Suprapubic skin (tissue), 4 donors: ENCODE measurements around the gene PLXDC2. TPM values are rescaled to one million over a fixed set of nuclear protein-coding genes. Genes with fewer than 3 reads are reported as not detected.

ENCODE experiments used
- DNase-seq, 2 donors: peaks; one replicate each; pipeline ENCODE4 v3.0.0-alpha.2; 2019; ENCODE audit warnings: low spot score in 2 of 2
- H3K27ac ChIP-seq: fragments of 200-600 bp; sonication (generic); one replicate; pipeline ENCODE4 v1.5.1; 2019
- H3K27me3 ChIP-seq: fragments of 200-600 bp; sonication (generic); one replicate; pipeline ENCODE4 v1.5.1; 2019
- H3K36me3 ChIP-seq: fragments of 200-600 bp; sonication (generic); one replicate; pipeline ENCODE4 v1.5.1; 2019
- H3K4me1 ChIP-seq: fragments of 200-600 bp; sonication (generic); one replicate; pipeline ENCODE4 v1.5.1; 2019
- H3K4me3 ChIP-seq: fragments of 200-600 bp; sonication (generic); one replicate; pipeline ENCODE4 v1.5.1; 2019; ENCODE audit warnings: mild to moderate bottlenecking
- H3K9me3 ChIP-seq: fragments of 200-600 bp; sonication (generic); one replicate; pipeline ENCODE4 v1.5.1; 2019
- CTCF ChIP-seq, 2 donors: fragments of 200-600 bp in 1 of 2; fragments of 450-650 bp in 1 of 2; sonication (generic) in 1 of 2; IDR thresholded peaks; one replicate each; pipeline ENCODE4 v1.5.1; 2016 to 2019; ENCODE audit warnings: antibody characterized with exemption in 2 of 2, mild to moderate bottlenecking in 1 of 2, moderate library complexity in 1 of 2
- EP300 ChIP-seq: sonication (generic); formaldehyde crosslinking; IDR thresholded peaks from one replicate; pipeline ENCODE4 v1.6.1; 2017; ENCODE audit warnings: antibody characterized with exemption
- POLR2A ChIP-seq, 2 donors: fragments of 450-650 bp; IDR thresholded peaks; one replicate each; pipeline ENCODE4 v1.6.1; 2017; ENCODE audit warnings: antibody characterized with exemption in 2 of 2, mild to moderate bottlenecking in 2 of 2, moderate library complexity in 2 of 2
- POLR2AphosphoS5 ChIP-seq, 3 donors: sonication (generic); formaldehyde crosslinking; IDR thresholded peaks; one replicate each; pipeline ENCODE4 v1.6.1; 2017; ENCODE audit warnings: antibody characterized with exemption in 3 of 3
- WGBS: methylation state at CpG from one replicate; pipeline ENCODE4 v1.1.5; 2018; 5-methylcytosine and 5-hydroxymethylcytosine counted together
- total RNA-seq, 4 donors: library from RNA; depleted of rRNA; stranded (reverse); fragments of >200 nt; gene quantifications; one replicate each; pipeline ENCODE4 v1.1.0, GENCODE V29; 2016

The PLXDC2 gene
- total RNA-seq, 4 donors from 2014 or later = 93.0 to 97.0 (median 95.0) TPM

DNA sequence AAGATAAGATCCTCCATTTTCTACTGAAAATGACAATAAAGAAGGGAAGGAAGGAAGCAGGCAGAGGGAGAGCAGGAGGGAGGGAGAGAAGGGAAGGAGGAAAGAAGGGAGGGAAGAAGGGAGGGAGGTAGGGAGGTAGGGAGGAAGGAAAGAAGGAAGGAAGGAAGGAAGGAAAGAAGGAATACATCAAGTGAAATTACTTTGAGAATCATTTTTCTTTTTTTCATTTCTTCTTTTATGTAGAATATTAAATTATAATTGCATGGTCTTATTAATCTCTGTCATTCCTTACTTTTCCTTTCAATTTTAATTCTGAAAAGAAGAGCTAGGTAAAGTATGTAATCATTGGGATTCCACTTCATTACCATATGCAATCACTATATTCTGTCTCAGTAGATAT is 97.8 kb downstream of the PLXDC2 start:
- peaks cover 9% of the 10 kb centered on the region for H3K4me1 ChIP-seq
- H3K36me3 ChIP-seq = no peaks in the 10 kb centered on the region
- no peaks in the 10 kb centered on the region for H3K9me3 ChIP-seq
- H3K27ac ChIP-seq = no peak overlapping the region
- no peak overlapping the region for H3K4me3 ChIP-seq
- no peak for DNase-seq
- TF ChIP-seq POLR2A (IDR thresholded peaks at IDR 0.05) (no peak), POLR2AphosphoS5 (IDR thresholded peaks at IDR 0.05) (no peak), EP300 (no peak), CTCF (IDR thresholded peaks at IDR 0.05) (no peak)
- H3K27me3 ChIP-seq = no peaks in the 10 kb centered on the region

DNA sequence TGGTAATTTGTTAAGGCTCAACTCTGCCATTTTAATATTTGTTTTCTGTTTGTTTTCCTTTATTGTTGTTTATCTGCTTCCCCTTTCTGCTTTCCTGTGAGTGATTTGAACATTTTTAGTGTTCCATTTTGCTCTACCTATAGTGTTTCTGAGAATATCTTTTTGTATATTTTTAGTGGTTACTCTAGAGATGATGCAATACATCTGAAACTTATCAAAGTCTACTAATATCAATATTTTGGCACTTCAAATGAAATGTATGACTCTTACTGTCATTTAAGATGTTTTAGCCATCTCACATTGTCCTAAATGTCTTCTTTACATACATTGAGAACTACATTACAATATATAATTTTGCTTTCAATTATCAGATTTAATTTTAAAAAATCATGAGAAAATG is 98.9 kb downstream of the PLXDC2 start:
- H3K27ac ChIP-seq = no peak overlapping the region
- no peak overlapping the region for H3K4me3 ChIP-seq
- TF ChIP-seq CTCF (IDR thresholded peaks at IDR 0.05) = no peak
- no peak for TF ChIP-seq EP300
- TF ChIP-seq POLR2A (IDR thresholded peaks at IDR 0.05) = no peak
- no peak for TF ChIP-seq POLR2AphosphoS5 (IDR thresholded peaks at IDR 0.05)
- peaks cover 18% of the 10 kb centered on the region for H3K4me1 ChIP-seq
- no peaks in the 10 kb centered on the region for H3K9me3 ChIP-seq
- no peaks in the 10 kb centered on the region for H3K27me3 ChIP-seq
- DNase-seq = no peak
- H3K36me3 ChIP-seq = no peaks in the 10 kb centered on the region

DNA sequence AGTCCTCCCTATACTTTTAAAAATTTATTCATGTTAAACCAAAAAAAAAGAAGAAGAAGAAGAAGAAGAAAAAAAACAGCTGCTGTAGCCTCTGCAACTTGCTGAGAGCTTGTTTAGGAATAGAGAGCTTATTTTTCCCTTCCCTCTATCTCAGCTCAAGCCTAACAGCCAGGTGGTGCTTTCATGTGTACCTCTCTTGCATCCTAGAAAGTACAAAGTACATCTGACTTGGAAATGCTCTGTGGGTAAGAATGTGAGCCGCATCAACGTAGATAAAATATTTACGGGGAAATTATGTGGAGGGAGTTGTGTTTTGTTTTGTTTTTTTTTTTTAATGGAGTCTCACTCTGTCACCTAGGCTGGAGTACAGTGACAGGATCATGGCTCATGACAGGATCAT is 99.6 kb downstream of the PLXDC2 start:
- no peak for DNase-seq
- H3K27ac ChIP-seq = no peak overlapping the region
- peaks cover 24% of the 10 kb centered on the region for H3K4me1 ChIP-seq
- H3K27me3 ChIP-seq = no peaks in the 10 kb centered on the region
- H3K4me3 ChIP-seq = no peak overlapping the region
- no peaks in the 10 kb centered on the region for H3K9me3 ChIP-seq
- H3K36me3 ChIP-seq = no peaks in the 10 kb centered on the region
- TF ChIP-seq CTCF (IDR thresholded peaks at IDR 0.05) (no peak), POLR2A (IDR thresholded peaks at IDR 0.05) (no peak)
- WGBS = 97% methylated on average over 3 of the region's 3 CpGs

DNA sequence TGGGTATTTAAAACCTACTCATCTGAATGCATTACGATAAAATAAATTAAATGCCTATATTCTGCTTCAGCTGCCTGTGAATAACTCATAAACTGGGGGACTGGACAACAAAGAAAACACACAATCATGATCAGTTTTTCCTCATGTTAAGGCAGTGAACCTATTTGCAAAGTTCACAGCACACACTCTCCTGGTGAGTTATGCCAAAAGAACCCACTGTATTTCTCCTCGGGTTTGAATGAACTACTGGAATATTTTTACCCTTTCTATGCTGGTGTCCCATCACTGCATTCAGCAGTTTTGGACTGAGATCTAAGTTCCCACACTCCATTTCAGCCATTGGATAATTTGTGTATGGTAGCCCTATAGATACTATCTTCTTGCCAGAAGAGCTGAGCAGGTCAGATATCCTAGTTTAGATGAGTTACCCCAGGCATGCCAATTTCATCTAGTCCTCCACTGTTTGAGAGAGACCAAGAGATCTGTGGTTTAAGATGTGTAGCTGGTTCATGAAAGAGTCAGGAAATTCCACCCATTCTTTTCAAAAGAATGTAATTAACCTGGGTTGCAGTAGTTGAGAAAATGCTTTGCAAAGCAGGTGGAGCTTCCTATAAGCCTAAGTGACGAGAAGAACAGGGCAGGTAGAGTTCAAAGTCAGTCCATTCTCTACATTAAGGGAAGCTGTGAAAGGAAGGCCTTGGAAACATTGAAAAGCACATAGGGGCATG is 101.7 kb downstream of the PLXDC2 start:
- Histone ChIP-seq H3K36me3 (no peaks in the 10 kb centered on the region), H3K4me1 (peaks cover 45% of the 10 kb centered on the region), H3K9me3 (no peaks in the 10 kb centered on the region), H3K27ac (peak overlapping the region; percentile 42), H3K27me3 (no peaks in the 10 kb centered on the region), H3K4me3 (no peak overlapping the region)
- no peak for DNase-seq
- TF ChIP-seq EP300 = no peak
- TF ChIP-seq CTCF (IDR thresholded peaks at IDR 0.05) = no peak
- no peak for TF ChIP-seq POLR2AphosphoS5 (IDR thresholded peaks at IDR 0.05)
- TF ChIP-seq POLR2A (IDR thresholded peaks at IDR 0.05) = no peak
- 55% methylated on average over 3 of the region's 3 CpGs for WGBS

- DNase-seq = no peak
- Histone ChIP-seq H3K27me3 (no peaks in the 10 kb centered on the region), H3K9me3 (no peaks in the 10 kb centered on the region), H3K36me3 (no peaks in the 10 kb centered on the region), H3K4me1 (peaks cover 53% of the 10 kb centered on the region), H3K27ac (peak overlapping the region; percentile 42), H3K4me3 (no peak overlapping the region)
- TF ChIP-seq POLR2AphosphoS5 (IDR thresholded peaks at IDR 0.05) (no peak), POLR2A (IDR thresholded peaks at IDR 0.05) (no peak), CTCF (IDR thresholded peaks at IDR 0.05) (no peak), EP300 (no peak)
- WGBS = 52% methylated on average over 4 of the region's 4 CpGs
Observed at GRCh38 chr10:19918794-19919193, 102.6 kb downstream of the PLXDC2 start.
